ENCODE measurements around the gene ARHGEF4.

ARHGEF4 gene

DNA sequence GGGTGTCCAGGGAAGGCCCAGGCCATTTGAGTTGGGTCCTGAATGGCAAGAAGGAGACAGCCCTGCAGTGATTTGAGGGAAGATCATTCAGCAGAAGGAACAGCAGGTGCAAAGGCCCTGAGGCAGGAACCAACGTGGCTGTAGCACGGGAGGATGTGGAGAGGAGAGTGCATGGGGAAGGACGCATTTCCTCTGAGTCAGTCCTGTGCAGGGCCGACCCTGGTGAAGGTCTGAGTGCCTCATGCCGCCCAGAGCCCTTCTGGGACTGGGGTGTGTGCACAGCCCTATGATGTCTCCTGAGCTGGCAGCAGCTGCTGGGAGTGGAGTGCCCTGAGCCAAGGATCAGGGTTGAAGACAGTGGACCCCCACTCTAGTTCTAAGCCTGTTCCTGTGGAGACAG is 17.9 kb upstream of the ARHGEF4 start:
- no peak for DNase-seq (ENCODE audit: low read depth)

DNA sequence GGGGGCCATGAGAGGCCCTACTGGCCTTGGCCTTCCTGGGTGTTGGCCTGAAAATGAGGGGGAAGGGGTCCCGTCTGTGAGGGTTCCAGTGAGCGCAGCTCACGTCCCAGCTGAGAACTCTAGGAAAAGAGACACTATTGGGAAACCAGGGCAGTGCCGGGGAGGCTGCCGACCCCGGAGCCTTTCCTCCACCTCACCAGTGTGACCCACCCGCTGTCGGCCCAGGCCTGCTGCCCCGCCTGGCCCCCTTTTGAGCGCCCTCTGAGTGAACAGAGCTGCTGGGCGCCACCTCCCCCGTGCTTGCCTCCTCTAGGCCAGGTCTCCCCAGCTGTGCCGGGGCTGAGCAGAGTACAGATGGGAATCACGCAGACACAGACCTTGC is 17.5 kb upstream of the ARHGEF4 start:
- DNase-seq (ENCODE audit: low read depth), result no peak

DNA sequence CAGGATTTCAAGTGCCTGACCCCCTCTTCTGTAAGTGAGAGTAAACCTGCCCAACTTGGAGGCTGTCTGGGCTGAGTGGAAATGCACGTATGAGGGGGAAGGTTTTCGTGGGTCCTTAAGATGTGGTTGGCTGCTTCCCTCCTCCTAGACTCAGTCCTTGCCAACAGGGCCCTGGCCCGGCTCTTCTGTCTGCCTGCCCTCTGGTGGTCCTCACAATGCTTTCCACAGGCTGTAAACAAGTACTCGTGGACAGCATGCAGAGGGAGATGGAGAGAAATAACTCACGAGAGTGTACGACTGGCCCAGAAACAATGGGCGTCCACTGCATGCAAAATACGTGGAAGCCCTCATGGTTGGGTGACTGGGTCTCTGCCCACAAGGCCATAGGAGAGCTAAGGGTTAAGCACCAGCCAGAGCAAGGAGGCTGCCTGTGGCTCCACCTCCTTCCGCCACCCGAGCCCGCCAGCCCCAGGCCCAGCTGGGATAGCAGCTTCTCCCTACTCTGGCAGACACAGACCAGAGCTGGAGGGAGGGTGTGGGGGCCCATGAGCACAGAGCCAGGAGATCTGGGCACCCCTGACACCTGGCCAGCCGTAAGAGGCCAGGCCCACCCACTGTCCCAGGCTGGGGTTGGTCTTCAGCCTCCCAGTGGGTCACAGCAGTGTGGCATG is 17.0 kb upstream of the ARHGEF4 start:
- DNase-seq (ENCODE audit: low read depth), result no peak

DNA sequence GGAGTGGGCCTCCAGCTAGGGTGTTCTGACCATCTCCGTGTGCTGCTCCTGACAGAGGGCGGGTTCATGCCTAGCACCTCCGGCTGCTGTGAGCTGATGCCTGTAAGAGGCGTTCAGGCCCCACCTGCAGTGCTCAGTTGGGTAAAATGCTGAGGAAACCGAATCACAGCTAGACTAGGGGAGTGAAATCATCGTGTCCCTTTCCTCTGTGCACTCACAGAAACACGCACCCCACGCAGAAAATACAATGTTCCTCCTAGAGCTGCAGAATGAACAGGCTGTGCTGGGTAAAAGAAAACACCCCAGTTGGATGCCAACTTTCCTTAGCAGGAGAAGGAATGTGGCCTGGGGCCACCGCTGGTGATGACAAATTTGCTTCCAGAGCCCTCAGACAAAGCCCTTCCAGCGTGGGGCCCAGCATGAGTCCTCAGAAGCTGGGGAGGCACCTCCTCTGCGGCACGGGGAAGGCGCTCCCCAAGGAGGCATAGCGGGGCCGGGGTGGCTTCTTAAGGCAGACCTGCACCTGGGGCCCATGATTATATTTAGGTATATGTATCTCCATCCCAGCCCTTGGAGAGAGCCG is 16.3 kb upstream of the ARHGEF4 start:
- no peak for DNase-seq (ENCODE audit: low read depth)

DNA sequence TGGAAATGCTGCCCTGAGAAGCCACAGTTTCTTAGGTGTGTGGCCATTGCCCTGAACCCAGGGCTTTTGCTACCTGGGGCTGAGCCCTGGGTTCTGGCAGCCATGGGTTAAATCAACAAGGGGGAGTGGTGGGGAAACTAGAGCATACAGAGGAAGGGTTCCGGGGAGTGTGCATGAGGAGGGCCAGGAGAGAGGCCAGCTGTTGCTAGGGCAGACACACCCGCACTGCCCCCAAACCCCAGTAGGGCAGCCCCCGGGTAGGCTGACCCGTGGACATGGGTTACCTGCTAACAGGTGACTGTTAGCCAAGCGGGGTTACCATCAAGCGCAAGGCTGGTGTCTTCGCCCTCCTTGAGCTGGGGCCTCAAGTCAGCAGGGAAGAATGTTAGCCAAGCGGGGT is 14.8 kb upstream of the ARHGEF4 start:
- no peak for DNase-seq (ENCODE audit: low read depth)

DNA sequence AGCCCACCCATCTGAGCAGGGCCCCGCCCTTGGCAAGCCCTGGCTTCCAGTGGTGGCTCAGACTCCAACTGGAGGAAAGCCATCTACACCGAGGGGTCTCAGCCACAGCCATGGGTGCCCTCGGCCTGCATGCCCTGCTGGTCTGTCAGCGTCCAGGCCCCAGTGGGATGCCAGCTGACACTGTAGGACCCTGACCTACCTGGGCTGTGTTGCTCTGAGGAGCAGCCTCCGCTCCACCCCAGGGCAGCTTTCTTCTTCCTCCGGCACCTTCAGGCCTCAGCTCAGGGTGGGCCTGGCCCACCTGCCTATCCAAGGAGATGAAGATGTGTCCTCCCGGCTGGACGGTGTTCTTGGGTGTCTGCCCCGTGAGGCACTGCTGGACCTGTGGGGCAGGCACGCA is 13.9 kb upstream of the ARHGEF4 start:
- DNase-seq (ENCODE audit: low read depth), result no peak

DNA sequence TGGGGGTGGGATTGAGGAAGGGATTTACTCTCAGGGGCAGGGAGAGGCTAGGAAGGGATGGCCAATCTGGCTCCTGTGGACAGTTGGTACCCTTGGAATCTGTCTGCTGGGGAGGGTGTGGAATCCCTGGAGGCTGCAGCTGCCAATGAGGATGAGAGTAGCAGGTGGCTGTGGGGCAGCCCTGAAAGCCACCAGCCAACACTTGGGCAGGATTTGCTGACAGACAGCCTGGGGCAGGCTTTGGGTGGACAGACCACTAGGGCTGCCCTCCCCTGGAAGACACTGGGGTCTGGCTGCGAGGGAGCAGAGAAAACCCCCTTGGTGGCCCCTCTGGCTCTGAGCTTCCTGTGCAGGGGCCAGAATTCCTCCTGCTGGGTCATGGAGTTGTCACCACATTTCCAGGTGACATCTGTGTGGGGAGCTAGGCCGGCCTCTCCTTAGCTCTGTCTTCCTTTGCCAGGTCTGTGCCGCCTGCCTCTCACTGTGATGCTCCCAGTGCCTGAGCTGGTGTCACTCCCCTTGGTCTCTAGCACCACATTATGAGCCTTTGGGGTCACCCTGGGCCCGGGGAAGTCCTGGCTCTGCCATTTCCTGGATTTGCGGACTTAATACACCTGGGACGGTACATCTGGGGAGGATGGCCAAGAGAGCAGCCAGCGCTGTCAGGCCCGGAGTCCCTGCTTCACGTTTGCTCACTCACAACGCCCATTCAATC is 13.4 kb upstream of the ARHGEF4 start:
- DNase-seq (ENCODE audit: low read depth), result no peak

DNA sequence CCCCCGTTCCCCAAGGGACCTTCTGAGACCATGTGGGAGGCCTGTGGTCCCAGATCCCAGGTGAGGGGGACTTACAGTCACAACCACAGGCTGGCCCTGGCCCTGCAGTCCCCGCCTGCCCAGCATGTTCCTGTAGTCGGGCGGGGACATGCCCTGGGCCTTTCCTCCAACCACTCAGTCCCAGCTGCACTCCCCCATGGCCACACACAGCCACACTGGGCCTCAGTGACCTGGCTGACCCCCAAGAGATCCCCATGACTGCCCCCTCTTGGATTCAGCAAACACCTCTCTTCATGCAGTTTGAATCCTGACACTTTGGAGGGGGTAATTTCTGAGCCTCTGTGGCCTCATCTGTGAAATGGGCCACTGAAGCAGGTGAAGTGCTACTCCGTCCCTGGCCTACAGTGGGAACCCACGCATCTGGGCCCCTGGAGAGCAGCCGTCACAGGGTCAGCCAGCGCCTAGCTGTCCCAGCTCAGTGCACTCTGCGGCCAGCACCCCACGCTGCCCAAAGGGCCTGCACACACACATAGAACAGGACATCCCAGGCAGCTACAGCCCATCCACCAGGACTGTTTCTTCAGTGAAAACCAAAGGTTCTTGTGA is 12.7 kb upstream of the ARHGEF4 start:
- no peak for DNase-seq (ENCODE audit: low read depth)

DNA sequence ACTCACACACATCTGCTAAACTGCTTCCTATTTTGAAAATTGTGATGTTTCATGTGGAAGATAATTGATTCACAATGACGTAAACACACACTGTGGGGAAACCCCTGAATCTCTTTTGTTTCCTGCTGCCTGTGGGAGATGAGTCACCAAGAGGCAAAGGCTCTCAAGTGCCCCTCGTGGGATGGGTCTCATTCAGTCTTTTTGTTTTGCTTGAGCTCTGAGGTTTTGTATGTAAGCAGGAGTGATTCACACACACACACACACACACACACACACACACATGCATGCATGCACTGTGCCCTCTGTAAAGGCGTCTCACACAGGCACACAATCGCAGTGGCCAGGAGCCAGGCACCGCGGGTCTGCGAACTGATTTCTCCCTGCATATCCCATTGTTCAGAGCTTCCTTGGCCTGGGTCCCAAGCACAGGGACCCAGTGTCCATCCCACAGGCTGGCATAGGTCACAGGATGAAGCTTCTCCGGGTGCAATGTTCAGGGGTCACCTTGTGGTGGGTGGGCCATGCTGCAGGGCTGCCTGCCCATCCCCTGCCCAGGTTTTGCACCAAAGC is 12.1 kb upstream of the ARHGEF4 start:
- DNase-seq (ENCODE audit: low read depth), result no peak

DNA sequence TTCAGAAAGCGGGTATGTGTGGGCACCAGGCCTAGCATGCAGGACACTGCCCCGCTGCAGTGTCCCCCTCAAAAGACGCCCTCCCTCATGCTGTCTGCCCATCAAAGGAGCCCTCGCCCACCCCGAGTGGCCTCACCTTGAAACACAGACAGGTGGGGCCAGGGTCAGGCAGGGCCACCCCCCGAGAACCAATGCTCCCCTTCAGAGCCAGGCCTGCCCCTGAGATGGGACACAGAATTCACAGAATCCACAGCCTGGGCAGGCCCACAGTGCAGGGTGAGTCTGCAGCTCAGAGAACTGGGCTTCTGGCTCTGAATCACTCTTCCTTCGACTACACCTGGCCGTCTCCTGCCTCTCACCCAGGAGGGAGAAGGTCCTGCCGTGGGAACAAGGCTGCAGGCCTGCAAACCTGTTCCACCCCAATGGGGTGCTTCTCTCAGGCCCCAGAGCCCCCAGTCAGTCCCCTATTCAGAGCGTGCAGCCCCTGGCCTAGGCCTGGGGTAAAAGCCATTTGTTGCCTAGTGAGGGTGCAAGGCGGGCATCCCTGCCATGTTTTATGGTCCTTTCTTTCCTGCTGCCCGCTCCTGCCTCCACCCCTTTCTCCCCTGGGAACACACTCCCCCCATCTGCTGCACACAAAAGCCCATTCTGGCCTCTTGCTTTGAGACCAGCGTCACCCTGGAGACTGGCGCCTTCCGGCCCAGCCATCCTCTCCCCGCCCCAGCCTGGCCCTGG is 11.3 kb upstream of the ARHGEF4 start:
- no peak for DNase-seq (ENCODE audit: low read depth)

DNA sequence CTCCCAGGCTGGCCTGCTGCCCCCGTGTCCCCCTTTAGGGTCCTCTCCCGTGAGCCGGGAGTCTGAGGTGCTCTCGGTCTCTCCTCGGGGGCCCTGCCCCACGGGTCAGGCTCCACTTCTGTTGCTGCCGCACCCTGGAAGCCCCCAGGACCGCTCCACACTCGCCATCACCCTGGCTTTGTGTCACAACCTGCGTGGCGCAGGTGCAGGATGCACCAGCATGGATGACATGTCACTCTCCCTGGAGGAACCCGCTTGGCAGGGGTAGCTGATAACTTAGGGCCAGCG is 10.8 kb upstream of the ARHGEF4 start:
- DNase-seq (ENCODE audit: low read depth), result no peak

DNA sequence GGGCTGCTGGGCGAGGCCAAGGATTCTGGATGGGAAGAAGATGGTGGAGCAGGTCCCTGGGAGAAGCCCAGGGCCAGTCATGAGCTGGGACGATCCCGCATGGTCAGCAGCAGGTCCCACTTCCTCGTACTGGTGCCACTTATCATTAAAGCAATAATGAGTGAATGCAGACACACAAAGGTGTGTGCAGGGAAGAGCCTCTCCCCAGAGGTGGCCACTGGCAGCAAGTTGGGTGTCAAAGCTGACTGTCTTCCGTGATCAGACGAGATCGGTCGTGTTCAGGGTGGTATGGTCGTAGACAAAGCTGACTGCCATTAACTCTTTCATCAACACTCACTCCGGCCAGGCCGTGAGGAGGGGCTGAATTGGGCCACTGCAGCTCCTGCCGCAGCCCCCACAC is 10.3 kb upstream of the ARHGEF4 start:
- no peak for DNase-seq (ENCODE audit: low read depth)

DNA sequence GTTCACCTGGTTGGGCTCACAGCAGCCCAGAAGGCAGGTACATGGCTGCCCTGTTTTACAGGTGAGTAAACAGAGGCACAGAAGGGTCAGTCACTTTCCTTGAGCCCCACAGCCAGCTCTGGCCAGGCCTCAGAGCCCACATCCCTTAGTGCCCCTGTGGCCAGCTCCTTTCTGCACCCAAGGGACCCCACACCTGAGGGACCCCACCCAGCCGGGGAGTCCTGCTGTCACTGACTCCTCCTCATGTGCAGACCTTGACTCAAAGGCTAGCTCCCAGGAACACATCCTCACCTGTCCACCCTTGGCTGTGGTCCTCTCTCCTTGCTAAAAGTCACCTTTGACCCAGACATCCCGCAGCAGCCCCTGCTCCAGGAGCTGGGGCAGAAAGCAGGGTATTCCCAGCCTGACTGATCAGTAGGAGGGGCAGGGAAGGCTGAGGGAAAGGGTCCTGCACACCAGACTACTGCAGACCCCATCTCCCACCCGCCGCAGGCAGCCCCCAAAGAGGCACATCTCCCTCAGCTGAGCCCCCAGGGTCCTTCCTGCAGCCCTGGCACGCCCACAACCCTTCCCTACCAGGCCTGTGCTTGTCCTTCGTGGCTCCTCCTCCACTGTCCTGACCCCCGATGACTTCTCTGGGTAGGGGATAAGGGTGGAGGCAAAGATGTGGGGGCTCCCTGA is 9.8 kb upstream of the ARHGEF4 start:
- DNase-seq (ENCODE audit: low read depth), result no peak

DNA sequence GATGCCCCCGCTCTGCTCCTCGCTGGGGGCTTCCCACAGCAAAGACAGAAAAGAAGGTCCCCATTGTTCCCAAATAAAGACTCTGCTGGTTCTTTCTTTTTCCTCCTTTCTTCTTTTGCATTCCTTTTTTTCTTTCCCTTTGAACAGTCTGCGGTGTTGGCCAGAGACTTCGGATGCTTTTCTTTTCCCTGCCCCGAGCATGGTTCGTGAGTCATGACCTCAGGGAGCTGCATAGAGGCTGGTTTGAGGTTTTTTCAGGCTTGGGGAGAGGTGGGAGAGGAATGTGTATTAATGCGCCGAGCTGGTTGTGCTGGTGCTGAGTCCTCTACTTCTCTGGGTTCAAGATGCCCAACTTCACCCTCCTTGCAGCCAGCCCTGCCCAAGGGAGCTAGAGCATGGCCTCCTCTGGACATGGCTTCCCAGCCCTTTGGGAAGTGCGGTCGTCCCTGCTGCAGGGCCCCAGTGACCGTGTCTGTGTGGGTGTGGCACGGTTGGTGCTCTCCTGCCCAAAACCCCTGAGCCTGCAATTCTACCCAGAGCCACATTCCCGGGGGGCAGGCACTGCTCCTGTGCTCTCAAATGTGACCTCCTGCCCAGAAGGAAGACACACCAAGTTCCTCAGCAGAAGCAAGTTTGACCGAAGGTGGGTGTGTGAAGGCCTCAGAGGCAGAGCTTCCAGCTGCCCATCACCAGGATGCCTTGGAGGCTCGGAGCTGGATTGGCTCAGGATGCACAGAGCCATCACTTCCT is 9.0 kb upstream of the ARHGEF4 start:
- DNase-seq (ENCODE audit: low read depth), result no peak

DNA sequence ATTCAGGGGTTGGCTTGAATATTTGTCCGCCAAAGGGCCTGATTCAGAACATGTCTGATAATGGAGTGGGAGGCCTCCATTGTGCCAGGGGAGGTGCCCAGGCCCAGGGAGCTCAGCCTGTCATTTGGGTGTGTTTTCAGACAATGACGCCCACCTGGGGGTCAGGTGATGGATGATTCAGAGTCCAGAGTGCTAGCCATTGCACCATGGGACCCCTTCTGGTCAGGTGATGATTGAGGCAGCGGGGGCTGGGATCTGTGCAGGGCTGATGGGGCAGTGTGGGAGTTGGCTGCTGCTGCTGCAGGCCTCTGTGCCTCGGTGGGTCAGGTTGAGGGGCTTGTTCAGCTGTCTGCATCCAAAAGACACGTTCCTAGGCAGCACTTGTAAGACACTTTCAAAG is 8.3 kb upstream of the ARHGEF4 start:
- no peak for DNase-seq (ENCODE audit: low read depth)

DNA sequence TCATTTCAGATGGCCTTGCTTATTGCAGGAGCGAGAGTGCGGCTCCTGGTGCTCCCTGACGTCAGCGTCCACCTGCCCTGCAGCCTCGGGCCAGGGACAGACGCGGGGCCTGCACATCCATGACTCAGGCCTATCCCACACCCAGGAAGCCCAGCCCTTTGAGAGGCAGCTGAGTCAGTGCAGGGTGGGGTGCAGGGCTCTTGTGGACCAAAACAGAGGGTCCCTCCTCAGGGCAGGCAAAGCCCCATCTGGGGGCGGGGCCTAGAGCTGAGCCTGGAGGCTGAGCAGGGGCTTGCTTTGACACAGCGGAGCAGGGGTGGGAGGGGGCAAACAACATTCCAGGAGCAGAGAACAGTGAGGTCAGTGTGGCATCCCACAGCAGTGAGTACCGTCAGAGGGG is 7.7 kb upstream of the ARHGEF4 start:
- DNase-seq (ENCODE audit: low read depth), result no peak

DNA sequence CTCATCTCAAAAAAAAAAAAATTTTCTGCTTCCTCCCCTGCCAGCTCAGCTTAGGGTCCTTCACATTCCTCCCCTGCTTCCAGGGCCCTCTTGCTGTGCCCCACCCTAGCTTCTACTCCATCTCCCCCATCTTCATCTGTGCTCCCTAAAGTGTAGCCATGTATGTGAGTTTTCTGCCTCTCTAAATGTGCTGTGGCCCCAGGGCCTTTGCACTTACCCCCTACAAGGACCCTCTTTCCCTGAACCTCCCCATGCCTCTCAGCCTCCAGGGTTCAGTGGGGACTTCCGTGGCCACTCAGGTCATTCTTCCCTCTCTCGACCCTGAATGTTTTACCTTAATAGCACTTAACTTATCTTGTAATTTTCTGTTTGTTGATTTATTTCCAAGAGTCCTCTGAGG is 6.2 kb upstream of the ARHGEF4 start:
- no peak for DNase-seq (ENCODE audit: low read depth)

DNA sequence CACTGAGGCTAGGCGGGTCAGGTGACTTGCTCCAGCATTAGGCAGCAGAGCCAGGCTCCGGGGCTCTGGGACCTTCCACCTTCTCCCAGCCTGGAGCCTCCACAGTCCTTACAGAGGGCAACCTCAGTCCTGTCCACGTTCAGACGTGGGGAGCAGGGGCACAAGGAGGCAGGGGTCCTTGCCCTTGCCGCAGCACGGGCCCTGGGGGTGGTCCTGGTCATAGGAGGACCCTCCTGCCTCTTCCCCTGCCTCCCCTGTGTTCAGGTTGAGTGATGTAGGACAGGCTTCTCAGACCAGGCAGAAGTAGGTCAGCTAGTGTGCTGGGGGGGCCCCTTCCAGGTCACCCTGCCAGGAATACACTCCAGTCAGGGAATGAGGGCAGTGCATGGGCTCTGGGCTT is 5.4 kb upstream of the ARHGEF4 start:
- DNase-seq (ENCODE audit: low read depth), result no peak

DNA sequence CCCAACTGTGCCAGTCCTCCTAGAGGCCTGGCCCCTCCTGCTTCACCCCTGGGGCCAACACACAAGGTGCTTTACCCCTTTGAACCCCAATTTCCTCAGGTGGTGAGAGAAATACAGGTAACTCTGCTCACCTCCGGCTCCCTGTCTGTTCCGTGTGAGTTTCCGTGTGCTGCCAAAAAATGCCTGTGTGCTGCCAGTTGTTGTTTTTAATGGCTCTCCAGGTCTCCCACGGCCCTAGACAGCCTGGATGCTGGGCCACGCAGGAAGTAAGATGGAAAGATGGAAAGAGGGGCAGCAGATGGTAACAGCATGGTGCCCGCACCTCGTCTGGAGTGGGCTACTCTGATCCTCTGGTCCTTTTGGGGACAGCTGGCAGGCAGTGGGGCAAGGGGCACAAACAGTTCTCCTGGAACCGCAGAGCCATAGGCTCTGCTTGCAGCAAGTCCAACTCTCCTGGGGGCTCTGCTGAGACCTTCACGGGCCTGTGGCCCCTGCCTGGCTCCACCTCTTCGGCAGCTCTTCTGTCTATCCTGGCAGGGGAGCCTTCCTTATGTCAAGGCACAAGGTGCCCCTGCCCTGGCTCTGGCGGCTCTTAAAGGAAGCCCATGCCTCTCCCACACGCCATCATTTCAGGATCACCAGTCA is 4.3 kb upstream of the ARHGEF4 start:
- DNase-seq (ENCODE audit: low read depth), result no peak

DNA sequence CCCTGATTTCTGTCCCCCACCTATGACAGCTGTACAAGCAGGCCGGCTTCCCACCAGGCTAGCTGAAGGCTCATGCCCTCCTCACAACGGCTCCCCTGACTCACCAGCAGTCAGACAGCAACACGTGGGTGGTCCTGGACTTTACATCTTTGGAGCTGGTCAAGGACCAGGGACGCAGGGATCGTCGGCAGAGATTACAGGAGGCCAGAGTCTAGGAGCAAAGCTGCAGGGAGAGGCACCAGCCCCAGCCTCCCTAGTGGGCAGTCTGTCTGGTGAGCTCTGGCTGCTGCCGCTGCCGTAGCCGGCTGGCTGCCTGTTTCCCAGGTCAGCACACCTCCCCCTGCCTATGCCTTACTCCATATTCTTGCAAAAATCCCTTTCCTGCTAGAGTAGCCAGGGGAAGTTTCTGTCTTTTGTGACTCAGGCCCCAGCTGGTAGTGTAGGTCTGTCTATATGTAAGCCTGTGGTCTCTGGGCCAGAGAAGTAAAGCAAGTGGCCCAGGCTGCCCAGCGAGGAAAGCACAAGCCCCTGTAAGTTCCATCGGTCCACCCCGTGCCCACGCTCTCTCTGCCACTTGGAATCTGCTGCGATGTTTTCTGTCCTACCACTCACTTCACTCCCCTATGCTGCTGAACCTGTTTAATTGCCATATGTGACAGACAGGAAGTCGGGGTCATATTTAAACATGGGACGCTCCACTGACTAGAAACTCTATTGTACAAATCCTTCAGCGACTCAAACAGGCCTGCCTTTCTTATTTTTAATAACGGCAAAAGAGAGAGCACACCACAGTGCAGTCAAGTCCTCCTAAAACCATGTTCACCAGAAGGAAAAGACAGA is 2.4 kb upstream of the ARHGEF4 start:
- no peak for DNase-seq (ENCODE audit: low read depth)

Data from HS-27A (cell line).